Body of pancreas (tissue), 4 donors: ENCODE measurements around the gene PIBF1. TPM values are rescaled to one million over a fixed set of nuclear protein-coding genes. Genes with fewer than 3 reads are reported as not detected.

Experiments
- ATAC-seq: fragments of 150-250 bp; one replicate; pipeline ENCODE4 v1.9.1; 2016
- DNase-seq, 4 donors: peaks; one replicate each; pipeline ENCODE4 v3.0.0-alpha.2; 2019
- H3K27ac ChIP-seq, 4 donors: fragments of 200-600 bp; sonication (generic); 1 replicate in 3 of 4; 2 replicates in 1 of 4; pipeline versions ENCODE4 v1.5.1 to v1.6.1; 2016 to 2019; ENCODE audit warnings: mild to moderate bottlenecking in 1 of 4, mixed read lengths in 1 of 4, moderate library complexity in 1 of 4
- H3K27me3 ChIP-seq, 2 donors: fragments of 200-600 bp; sonication (generic); one replicate each; pipeline ENCODE4 v1.6.0; 2016; ENCODE audit warnings: mild to moderate bottlenecking in 1 of 2
- H3K36me3 ChIP-seq, 2 donors: fragments of 200-600 bp; sonication (generic); replicated peaks in 1 of 2; 2 replicates each; pipeline ENCODE4 v1.5.1; 2016; ENCODE audit warnings: low read depth in 2 of 2; ENCODE audit not compliant: insufficient read depth in 1 of 2
- H3K4me1 ChIP-seq: fragments of 200-600 bp; sonication (generic); one replicate; pipeline ENCODE4 v1.6.0; 2016
- H3K4me3 ChIP-seq, 2 donors: fragments of 200-600 bp; sonication (generic); 1 replicate in 1 of 2; 2 replicates in 1 of 2; pipeline ENCODE4 v1.5.1; 2016 to 2019
- H3K9me3 ChIP-seq, 3 donors: fragments of 200-600 bp; sonication (generic); 1 replicate in 2 of 3; 2 replicates in 1 of 3; pipeline ENCODE4 v1.5.1; 2016
- POLR2A ChIP-seq, 3 donors: fragments of 450-650 bp; IDR thresholded peaks; one replicate each; pipeline ENCODE4 v1.6.1; 2016; ENCODE audit warnings: antibody characterized with exemption in 3 of 3, mild to moderate bottlenecking in 2 of 3
- WGBS, 2 donors: methylation state at CpG; one replicate each; pipeline ENCODE4 v1.1.5; 2017; 5-methylcytosine and 5-hydroxymethylcytosine counted together
- intact Hi-C: fragments of 100-400 bp; cut with DNase I; formaldehyde crosslinking; loops from one replicate; pipeline ENCODE4 v1.15.1; 2023
- total RNA-seq, 2 donors: library from RNA; depleted of rRNA; stranded (reverse); fragments of >200 nt; gene quantifications; one replicate each; pipeline ENCODE4 v1.1.0, GENCODE V29; 2016
- TF ChIP-seq, protein P1 (sequence below), 7 experiments: fragments of 450-650 bp in 4 of 7; fragments of 200-600 bp in 3 of 7; sonication (generic) in 3 of 7; IDR thresholded peaks; one replicate each; pipeline ENCODE4 v1.5.1; 2016 to 2019; ENCODE audit warnings: antibody characterized with exemption in 7 of 7

PIBF1 gene
- total RNA-seq, 2 donors from 2014 or later: 7.6 to 25.9 TPM

DNA sequence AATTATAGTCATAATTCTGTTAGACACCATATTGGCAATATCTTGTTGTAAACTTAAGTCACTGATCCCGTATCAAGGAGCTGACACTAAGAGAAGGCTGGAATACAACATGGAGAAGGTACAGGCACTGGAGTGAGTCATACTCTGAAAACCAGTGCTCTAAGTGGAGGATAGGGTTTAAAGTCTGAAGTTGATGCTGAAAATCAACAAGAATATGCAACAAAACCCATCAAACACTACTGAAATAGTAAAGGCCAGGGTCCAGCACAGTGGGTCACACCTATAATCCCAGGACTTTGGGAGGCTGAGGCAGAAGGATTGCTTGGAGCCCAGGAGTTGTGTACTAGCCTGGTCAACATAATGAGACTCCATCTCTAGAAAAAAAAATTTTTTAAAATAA lies 203.7 kb downstream of the PIBF1 start:
- no peaks in the 10 kb centered on the region for H3K27me3 ChIP-seq
- intact Hi-C loops: no loop called here
- no peak overlapping the region for H3K4me3 ChIP-seq
- no peaks in the 10 kb centered on the region for H3K9me3 ChIP-seq
- H3K4me1 ChIP-seq: peaks cover 9% of the 10 kb centered on the region
- WGBS, 2 donors: 93 to 100% methylated on average over 1 of the region's 1 CpG
- DNase-seq (no peak), ATAC-seq (no peak)
- TF ChIP-seq POLR2A (IDR thresholded peaks at IDR 0.05): no peak
- TF ChIP-seq, protein P1, sequence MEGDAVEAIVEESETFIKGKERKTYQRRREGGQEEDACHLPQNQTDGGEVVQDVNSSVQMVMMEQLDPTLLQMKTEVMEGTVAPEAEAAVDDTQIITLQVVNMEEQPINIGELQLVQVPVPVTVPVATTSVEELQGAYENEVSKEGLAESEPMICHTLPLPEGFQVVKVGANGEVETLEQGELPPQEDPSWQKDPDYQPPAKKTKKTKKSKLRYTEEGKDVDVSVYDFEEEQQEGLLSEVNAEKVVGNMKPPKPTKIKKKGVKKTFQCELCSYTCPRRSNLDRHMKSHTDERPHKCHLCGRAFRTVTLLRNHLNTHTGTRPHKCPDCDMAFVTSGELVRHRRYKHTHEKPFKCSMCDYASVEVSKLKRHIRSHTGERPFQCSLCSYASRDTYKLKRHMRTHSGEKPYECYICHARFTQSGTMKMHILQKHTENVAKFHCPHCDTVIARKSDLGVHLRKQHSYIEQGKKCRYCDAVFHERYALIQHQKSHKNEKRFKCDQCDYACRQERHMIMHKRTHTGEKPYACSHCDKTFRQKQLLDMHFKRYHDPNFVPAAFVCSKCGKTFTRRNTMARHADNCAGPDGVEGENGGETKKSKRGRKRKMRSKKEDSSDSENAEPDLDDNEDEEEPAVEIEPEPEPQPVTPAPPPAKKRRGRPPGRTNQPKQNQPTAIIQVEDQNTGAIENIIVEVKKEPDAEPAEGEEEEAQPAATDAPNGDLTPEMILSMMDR (IDR thresholded peaks at IDR 0.05): no peak
- H3K27ac ChIP-seq: no peak overlapping the region
- H3K36me3 ChIP-seq: peaks cover 0 to 4% of the 10 kb centered on the region in 2 donors

DNA sequence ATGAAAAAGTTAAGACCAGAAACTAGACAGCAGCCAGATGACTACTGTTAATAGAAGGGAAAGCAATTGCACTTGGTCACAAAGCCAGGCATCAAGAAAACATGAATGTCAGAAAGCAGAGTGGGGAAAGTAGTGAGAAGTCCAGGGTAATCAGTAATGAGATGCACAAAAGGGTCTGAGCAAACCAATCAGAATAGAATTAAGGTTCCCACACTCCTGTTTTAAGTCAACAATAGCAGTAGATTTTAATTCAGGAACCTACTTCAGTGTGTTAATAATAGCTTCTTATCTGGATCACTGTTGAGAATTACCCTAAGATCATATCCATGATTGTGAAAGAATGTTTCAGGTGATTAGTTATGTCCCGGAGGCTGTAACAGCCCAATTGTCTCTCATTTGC lies 204.3 kb downstream of the PIBF1 start:
- intact Hi-C loops: no loop called here
- peaks cover 0 to 4% of the 10 kb centered on the region in 2 donors for H3K36me3 ChIP-seq
- TF ChIP-seq POLR2A (IDR thresholded peaks at IDR 0.05): no peak
- TF ChIP-seq, protein P1 (IDR thresholded peaks at IDR 0.05): no peak
- DNase-seq (no peak), ATAC-seq (no peak)
- no peaks in the 10 kb centered on the region for H3K27me3 ChIP-seq
- 74 to 94% methylated on average over 1 of the region's 1 CpG for WGBS, 2 donors
- peaks cover 9% of the 10 kb centered on the region for H3K4me1 ChIP-seq
- H3K9me3 ChIP-seq: no peaks in the 10 kb centered on the region
- H3K4me3 ChIP-seq: no peak overlapping the region
- no peak overlapping the region for H3K27ac ChIP-seq

DNA sequence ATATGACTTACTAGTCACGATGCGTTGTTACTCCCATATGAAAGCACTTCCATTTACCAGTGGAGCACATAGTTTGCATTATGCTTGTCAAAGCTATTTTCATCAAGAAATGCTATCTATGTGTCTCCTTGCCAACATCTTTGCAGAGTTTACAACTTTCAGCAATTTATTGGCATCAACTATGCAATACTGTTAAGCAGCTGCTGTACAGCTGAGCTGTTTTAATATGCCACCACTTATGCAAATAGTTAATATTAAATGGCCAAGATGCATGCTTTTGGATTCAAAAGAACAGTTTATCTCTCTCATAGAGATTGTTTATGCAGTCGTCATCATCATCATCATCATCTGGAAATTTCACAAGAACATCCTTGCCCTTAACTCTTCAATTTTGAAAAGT lies 209.0 kb downstream of the PIBF1 start:
- DNase-seq (no peak), ATAC-seq (no peak)
- intact Hi-C loops: no loop called here
- no peaks in the 10 kb centered on the region for H3K27me3 ChIP-seq
- 77 to 96% methylated on average over 3 of the region's 3 CpGs for whole genome bisulfite sequencing, 2 donors
- no peaks in the 10 kb centered on the region for H3K9me3 ChIP-seq
- no peak overlapping the region for H3K4me3 ChIP-seq
- TF ChIP-seq POLR2A (IDR thresholded peaks at IDR 0.05): no peak
- TF ChIP-seq, protein P1 (IDR thresholded peaks at IDR 0.05): no peak
- peaks cover 0 to 4% of the 10 kb centered on the region in 2 donors for H3K36me3 ChIP-seq
- no peak overlapping the region for H3K27ac ChIP-seq
- no peaks in the 10 kb centered on the region for H3K4me1 ChIP-seq

DNA sequence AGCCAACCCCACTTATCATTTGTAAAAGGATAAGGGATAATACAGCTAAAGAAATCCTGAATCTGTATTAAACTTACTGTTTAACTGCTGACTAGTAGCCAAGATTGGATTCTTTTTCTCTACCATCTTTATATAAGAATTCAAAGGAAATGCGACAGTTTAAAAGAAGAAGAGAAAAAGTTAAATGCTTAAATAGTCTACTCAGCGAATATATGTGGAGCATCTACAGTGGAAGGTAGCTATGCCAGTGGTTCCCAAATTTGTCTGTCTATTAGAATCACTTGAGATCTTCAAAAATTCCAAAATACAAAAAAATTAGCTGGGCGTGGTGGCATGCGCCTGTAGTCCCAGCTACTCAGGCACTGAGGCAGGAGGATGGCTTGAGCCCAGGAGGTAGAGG lies 216.1 kb downstream of the PIBF1 start:
- no peak for TF ChIP-seq POLR2A (IDR thresholded peaks at IDR 0.05)
- TF ChIP-seq, protein P1 (IDR thresholded peaks at IDR 0.05): no peak
- ATAC-seq: no peak
- no peak overlapping the region for H3K4me3 ChIP-seq
- intact Hi-C loops: no loop called here
- DNase-seq: no peak
- no peak overlapping the region for H3K27ac ChIP-seq
- WGBS, 2 donors: 100% methylated on average over 4 of the region's 4 CpGs
- no peaks in the 10 kb centered on the region for H3K9me3 ChIP-seq
- no peaks in the 10 kb centered on the region for H3K27me3 ChIP-seq
- H3K4me1 ChIP-seq: no peaks in the 10 kb centered on the region
- H3K36me3 ChIP-seq: no peaks in the 10 kb centered on the region

DNA sequence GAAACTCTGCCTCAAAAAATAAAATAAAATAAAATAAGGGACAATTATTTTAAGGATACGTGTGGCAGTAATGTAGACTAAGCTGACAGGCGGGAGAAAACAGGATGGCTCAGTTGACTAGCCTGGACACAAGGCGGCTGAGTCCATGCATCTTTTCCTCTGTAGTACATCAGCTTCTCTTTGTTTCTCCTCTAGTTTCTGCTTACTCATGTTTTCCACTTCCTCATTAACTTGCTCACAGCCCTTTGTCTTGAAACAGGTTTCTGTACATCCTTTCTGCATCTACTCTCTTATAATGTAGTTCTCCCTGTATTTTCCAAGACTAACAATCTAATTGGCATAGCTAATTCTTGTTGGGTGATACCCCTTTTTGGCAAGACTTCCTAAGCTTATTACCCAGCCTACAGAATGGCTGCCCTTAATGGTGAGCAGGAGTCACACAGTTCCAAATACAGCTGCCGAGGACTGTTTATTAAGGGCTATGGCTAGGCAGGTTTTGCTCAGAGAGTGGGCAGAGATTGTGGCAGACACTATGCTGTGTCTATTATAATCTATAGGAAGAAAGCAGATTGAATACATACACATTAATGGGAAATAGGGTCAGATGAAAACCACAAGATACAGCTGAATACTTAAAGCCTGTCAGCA lies 218.2 kb downstream of the PIBF1 start:
- Histone ChIP-seq H3K27ac (no peak overlapping the region), H3K4me3 (no peak overlapping the region), H3K4me1 (no peaks in the 10 kb centered on the region), H3K9me3 (no peaks in the 10 kb centered on the region), H3K36me3 (no peaks in the 10 kb centered on the region), H3K27me3 (no peaks in the 10 kb centered on the region)
- DNase-seq (no peak), ATAC-seq (peak; percentile 65)
- intact Hi-C loops: no loop called here
- TF ChIP-seq POLR2A (IDR thresholded peaks at IDR 0.05): no peak
- TF ChIP-seq, protein P1 (IDR thresholded peaks at IDR 0.05): no peak
- 94 to 98% methylated on average over 4 of the region's 4 CpGs for WGBS, 2 donors
